PC-3 (cell line): ENCODE results near the gene MBNL1. TPM values are rescaled to one million over a fixed set of nuclear protein-coding genes. Genes with fewer than 3 reads are reported as not detected.

Source experiments
- ATAC-seq: fragments of 200-7000 bp; cut with Tn5 transposase; 2 replicates; pipeline ENCODE4 v1.9.1; 2020; ENCODE audit warnings: mild to moderate bottlenecking, moderate library complexity
- BruUV-seq: library from RNA; stranded (reverse); fragments of 400-500 nt; replicated peaks from 2 replicates; lab custom pipeline; 2021; lab: Mats Ljungman, UMichigan
- CTCF ChIA-PET: fragments of 300-600 bp; sonication (Branson Sonifier 250); formaldehyde crosslinking; loops from one replicate; lab custom pipeline; 2022; ENCODE audit warnings: antibody characterized with exemption; lab: Charles Lee
- POLR2A ChIA-PET: fragments of 300-600 bp; sonication (Branson Sonifier 250); formaldehyde crosslinking; loops from one replicate; lab custom pipeline; 2022; ENCODE audit warnings: antibody characterized with exemption; ENCODE audit not compliant: unreplicated experiment; lab: Charles Lee
- DNase-seq: peaks from one replicate; pipeline ENCODE4 v3.0.0-alpha.2; 2015
- H2AFZ ChIP-seq: fragments of 300-600 bp; sonication (generic); 2 replicates; pipeline ENCODE4 v1.6.0; 2016; ENCODE audit warnings: antibody characterized with exemption, low read length
- H3F3A ChIP-seq: fragments of 300-600 bp; sonication (generic); one replicate; pipeline ENCODE4 v1.6.0; 2017; ENCODE audit warnings: antibody characterized with exemption, low read length, control low read depth, mild to moderate bottlenecking; ENCODE audit not compliant: unreplicated experiment
- H3K27ac ChIP-seq: fragments of 300-600 bp; sonication (generic); 2 replicates; pipeline ENCODE4 v1.5.1; 2016; ENCODE audit warnings: mild to moderate bottlenecking, low read length
- H3K27me3 ChIP-seq: fragments of 300-600 bp; sonication (generic); 2 replicates; pipeline ENCODE4 v1.6.1; 2016; ENCODE audit warnings: low read length, mixed read lengths
- H3K36me3 ChIP-seq: fragments of 300-600 bp; sonication (generic); 2 replicates; pipeline ENCODE4 v1.6.1; 2016; ENCODE audit warnings: low read depth, mixed run types, low read length, mixed read lengths
- H3K4me1 ChIP-seq: fragments of 300-600 bp; sonication (generic); 2 replicates; pipeline ENCODE4 v1.5.1; 2016; ENCODE audit warnings: low read length; ENCODE audit not compliant: insufficient read depth
- H3K4me2 ChIP-seq: fragments of 300-600 bp; sonication (generic); 2 replicates; pipeline ENCODE4 v1.6.0; 2016; ENCODE audit warnings: low read length
- H3K4me3 ChIP-seq: fragments of 300-600 bp; sonication (generic); 2 replicates; pipeline ENCODE4 v1.5.1; 2016; ENCODE audit warnings: mild to moderate bottlenecking, low read length, mixed read lengths
- H3K79me2 ChIP-seq: fragments of 300-600 bp; sonication (generic); 2 replicates; pipeline ENCODE4 v1.6.1; 2017; ENCODE audit warnings: low read length, mixed read lengths
- H3K9ac ChIP-seq: fragments of 300-600 bp; sonication (generic); 2 replicates; pipeline ENCODE4 v1.6.0; 2016; ENCODE audit warnings: mild to moderate bottlenecking, low read length
- H3K9me2 ChIP-seq: fragments of 300-600 bp; sonication (generic); replicated peaks from 2 replicates; pipeline ENCODE4 v1.6.1; 2016; ENCODE audit warnings: mixed run types, low read length, mixed read lengths
- H3K9me3 ChIP-seq: fragments of 300-600 bp; sonication (generic); 2 replicates; pipeline ENCODE4 v1.6.1; 2016; ENCODE audit warnings: low read length, mixed read lengths
- H4K20me1 ChIP-seq: fragments of 300-600 bp; sonication (generic); 2 replicates; pipeline ENCODE4 v1.6.1; 2016; ENCODE audit warnings: low read length, mixed read lengths
- EZH2 ChIP-seq: fragments of 300-600 bp; sonication (generic); IDR thresholded peaks from one replicate; pipeline ENCODE4 v1.6.1; 2017; ENCODE audit warnings: antibody characterized with exemption, mild to moderate bottlenecking, low read length; ENCODE audit not compliant: unreplicated experiment
- EZH2phosphoT487 ChIP-seq: fragments of 300-600 bp; sonication (generic); IDR thresholded peaks from 2 replicates; pipeline ENCODE4 v1.6.1; 2018; ENCODE audit warnings: mild to moderate bottlenecking, antibody characterized with exemption, low read length, borderline replicate concordance
- intact Hi-C: fragments of 100-400 bp; cut with micrococcal nuclease; formaldehyde crosslinking; loops from 2 replicates; pipeline ENCODE4 v1.9.0; 2023
- total RNA-seq: library from RNA; depleted of rRNA; stranded (reverse); fragments of >200 nt; gene quantifications from 2 replicates; pipeline ENCODE4 v1.2.3, GENCODE V29; 2014
- TF ChIP-seq, protein P1 (sequence below): fragments of 300-600 bp; sonication (generic); conservative IDR thresholded peaks from 2 replicates; pipeline ENCODE4 v1.5.1; 2017; ENCODE audit warnings: antibody characterized with exemption, low read depth, mild to moderate bottlenecking, low read length

Gene MBNL1
- total RNA-seq, 1 experiment from 2014 or later = 161 TPM

DNA sequence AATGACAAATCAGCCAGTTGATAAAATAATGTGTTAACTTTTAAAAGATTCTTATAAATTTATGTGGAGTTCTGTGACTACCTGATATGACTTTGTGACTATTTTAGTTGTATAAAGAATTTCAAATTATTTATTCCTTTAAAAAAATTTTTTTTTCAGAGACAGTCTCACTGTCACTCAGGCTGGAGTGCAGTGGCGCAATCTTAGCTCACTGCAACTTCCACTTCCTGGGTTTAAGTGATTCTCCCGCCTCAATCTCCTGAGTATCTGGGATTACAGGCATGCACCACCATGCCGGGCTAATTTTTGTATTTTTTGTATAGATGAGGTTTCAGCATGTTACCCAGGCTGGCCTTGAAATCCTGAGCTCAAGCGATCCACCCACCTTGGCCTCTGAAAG is 48.5 kb downstream of the MBNL1 start:
- ChIA-PET POLR2A (no interaction called here), CTCF (no interaction called here)
- H3K27me3 ChIP-seq = no peaks in the 10 kb centered on the region
- H3K79me2 ChIP-seq = peaks cover 100% of the 10 kb centered on the region
- no peak overlapping the region for H3K4me2 ChIP-seq
- no peak overlapping the region for H2AFZ ChIP-seq
- no peak for ATAC-seq
- peak overlapping the region; percentile 50 for H3K27ac ChIP-seq
- intact Hi-C loops = no loop called here
- TF ChIP-seq, protein P1, sequence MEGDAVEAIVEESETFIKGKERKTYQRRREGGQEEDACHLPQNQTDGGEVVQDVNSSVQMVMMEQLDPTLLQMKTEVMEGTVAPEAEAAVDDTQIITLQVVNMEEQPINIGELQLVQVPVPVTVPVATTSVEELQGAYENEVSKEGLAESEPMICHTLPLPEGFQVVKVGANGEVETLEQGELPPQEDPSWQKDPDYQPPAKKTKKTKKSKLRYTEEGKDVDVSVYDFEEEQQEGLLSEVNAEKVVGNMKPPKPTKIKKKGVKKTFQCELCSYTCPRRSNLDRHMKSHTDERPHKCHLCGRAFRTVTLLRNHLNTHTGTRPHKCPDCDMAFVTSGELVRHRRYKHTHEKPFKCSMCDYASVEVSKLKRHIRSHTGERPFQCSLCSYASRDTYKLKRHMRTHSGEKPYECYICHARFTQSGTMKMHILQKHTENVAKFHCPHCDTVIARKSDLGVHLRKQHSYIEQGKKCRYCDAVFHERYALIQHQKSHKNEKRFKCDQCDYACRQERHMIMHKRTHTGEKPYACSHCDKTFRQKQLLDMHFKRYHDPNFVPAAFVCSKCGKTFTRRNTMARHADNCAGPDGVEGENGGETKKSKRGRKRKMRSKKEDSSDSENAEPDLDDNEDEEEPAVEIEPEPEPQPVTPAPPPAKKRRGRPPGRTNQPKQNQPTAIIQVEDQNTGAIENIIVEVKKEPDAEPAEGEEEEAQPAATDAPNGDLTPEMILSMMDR = no peak
- no peak for TF ChIP-seq EZH2phosphoT487
- TF ChIP-seq EZH2 = no peak
- H3K9me2 ChIP-seq = no peaks in the 10 kb centered on the region
- BruUV-seq = no TSS peak
- H3K4me3 ChIP-seq = no peak overlapping the region
- no peaks in the 10 kb centered on the region for H3K36me3 ChIP-seq
- H3K9ac ChIP-seq = no peak overlapping the region
- H3F3A ChIP-seq = no peaks in the 10 kb centered on the region
- no peaks in the 10 kb centered on the region for H3K9me3 ChIP-seq
- peaks cover 34% of the 10 kb centered on the region for H3K4me1 ChIP-seq
- no peak for DNase-seq
- 0 out of 2 replicates have a peak, but pooled peaks cover 6% of the 10 kb centered on the region for H4K20me1 ChIP-seq

DNA sequence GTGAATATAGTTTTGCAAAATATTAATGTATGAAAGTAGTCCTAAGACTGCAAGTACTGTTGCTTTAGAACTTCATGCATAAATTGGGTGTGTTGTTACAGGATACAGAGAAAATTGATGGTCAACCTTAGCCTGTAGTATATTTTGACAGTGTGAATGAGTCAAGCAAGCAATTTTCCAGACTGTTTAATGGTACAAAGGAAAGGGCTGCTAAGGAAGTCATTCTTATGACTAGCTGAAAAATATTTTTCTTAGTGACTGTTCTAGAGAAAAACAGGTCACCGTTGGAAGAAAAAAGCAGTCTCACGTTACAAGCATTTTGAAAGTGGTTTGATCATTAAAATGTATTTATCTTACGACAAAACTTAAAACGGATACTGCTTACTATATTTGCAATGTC is 49.2 kb downstream of the MBNL1 start:
- no TSS peak for BruUV-seq
- H3K79me2 ChIP-seq = peaks cover 100% of the 10 kb centered on the region
- no peak for TF ChIP-seq EZH2
- H3K27me3 ChIP-seq = no peaks in the 10 kb centered on the region
- no peak overlapping the region for H2AFZ ChIP-seq
- H3K9ac ChIP-seq = no peak overlapping the region; the same call in 1 of the 2 replicates
- POLR2A ChIA-PET = interaction anchor here (0.8 kb wide), 1 partner anchor 11 kb away, joined by 4 read pairs; no protein-coding TSS in a partner anchor
- CTCF ChIA-PET = no interaction called here
- H3K9me2 ChIP-seq = no peaks in the 10 kb centered on the region
- no peaks in the 10 kb centered on the region for H3F3A ChIP-seq
- H3K4me2 ChIP-seq = no peak overlapping the region
- H4K20me1 ChIP-seq = 0 out of 2 replicates have a peak, but pooled peaks cover 6% of the 10 kb centered on the region
- no peaks in the 10 kb centered on the region for H3K9me3 ChIP-seq
- no peak overlapping the region for H3K4me3 ChIP-seq
- ATAC-seq = peak; percentile 73
- peaks cover 34% of the 10 kb centered on the region for H3K4me1 ChIP-seq
- peak overlapping the region; percentile 50 for H3K27ac ChIP-seq
- intact Hi-C loops = no loop called here
- H3K36me3 ChIP-seq = no peaks in the 10 kb centered on the region
- DNase-seq = peak; percentile 63

DNA sequence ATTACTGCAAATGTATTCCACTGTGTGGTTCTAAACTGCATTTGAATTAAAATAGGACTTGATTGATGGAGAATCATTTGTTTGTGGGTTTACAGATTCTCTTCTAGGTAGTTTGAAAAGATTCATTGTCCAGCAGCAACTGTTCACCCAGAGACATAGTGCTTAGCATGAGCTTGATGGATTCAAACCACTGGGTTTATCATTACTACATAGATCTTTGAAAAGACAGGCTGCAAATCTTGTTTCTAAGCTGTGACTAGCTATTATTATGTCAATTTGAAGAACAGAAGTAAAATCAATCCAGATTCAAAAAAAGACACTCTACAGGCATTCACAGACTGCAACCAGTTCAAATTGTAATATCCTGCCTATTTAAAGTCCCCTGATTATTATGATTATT is 49.8 kb downstream of the MBNL1 start:
- no peak overlapping the region for H3K4me3 ChIP-seq
- TF ChIP-seq EZH2 = no peak
- TF ChIP-seq, protein P1 = no peak
- no peak for TF ChIP-seq EZH2phosphoT487
- no peak overlapping the region for H3K4me2 ChIP-seq
- no peak overlapping the region for H2AFZ ChIP-seq
- H3K27ac ChIP-seq = peak overlapping the region; percentile 50
- H3K9me2 ChIP-seq = no peaks in the 10 kb centered on the region
- H4K20me1 ChIP-seq = 0 out of 2 replicates have a peak, but pooled peaks cover 6% of the 10 kb centered on the region
- H3K9ac ChIP-seq = no peak overlapping the region; the same call in 1 of the 2 replicates
- peaks cover 100% of the 10 kb centered on the region for H3K79me2 ChIP-seq
- no peaks in the 10 kb centered on the region for H3K27me3 ChIP-seq
- DNase-seq = no peak
- no peaks in the 10 kb centered on the region for H3F3A ChIP-seq
- H3K9me3 ChIP-seq = no peaks in the 10 kb centered on the region
- no TSS peak for BruUV-seq
- CTCF ChIA-PET = no interaction called here
- ATAC-seq = no peak
- intact Hi-C loops = no loop called here
- POLR2A ChIA-PET = interaction anchor here (0.8 kb wide), 1 partner anchor 10 kb away, joined by 4 read pairs; no protein-coding TSS in a partner anchor
- peaks cover 34% of the 10 kb centered on the region for H3K4me1 ChIP-seq
- no peaks in the 10 kb centered on the region for H3K36me3 ChIP-seq
